Measurements from ENCODE around the gene CDC42EP3. TPM values are rescaled to one million over a fixed set of nuclear protein-coding genes. Genes with fewer than 3 reads are reported as not detected.

Gene CDC42EP3
- total RNA-seq, 1 donor = 136 TPM

DNA sequence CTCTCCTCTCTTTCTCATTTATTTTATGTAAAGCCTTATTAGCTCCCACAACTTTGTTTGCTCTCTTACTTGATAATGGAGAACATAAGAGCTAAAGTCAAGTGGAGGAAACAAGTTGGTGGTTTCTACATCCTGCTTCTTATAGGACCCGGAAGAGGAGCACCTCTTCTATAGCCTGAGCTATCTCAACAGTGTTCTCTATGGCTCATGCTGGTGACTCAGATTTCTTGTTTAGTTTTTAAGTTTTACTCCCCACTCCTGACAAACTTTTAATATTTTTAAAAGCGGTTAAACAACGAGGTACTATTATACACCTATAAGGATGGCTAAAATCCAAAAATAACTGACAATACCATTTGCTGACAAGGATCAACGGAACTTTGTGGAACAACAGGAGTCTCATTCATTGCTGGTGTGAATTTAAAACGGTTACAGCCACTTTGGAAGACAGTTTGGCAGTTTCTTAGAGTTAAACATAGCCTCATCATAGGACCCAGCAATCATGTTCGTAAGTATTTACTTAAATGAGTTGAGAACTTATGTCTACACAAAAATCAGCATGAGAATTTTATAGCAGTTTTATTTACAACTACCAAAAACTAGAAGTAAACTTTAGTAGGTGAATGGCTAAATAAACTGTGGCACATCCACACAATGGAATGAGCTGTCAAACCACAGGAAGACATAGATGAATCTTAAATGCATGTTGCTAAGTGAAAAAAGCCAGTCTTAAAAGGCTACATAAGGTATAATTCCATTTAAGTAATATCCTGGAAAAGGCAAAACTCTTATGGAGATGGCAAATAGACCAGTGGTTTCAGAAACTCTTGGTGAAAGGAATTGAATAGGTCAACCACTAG, 12.7 kb upstream of the CDC42EP3 start:
- Histone ChIP-seq H3K4me2 (ENCODE audit: insufficient read depth, low read length) (no peak overlapping the region), H3K27ac (ENCODE audit: low read depth, low read length) (no peak overlapping the region), H3K4me1 (ENCODE audit: insufficient read depth, low read length) (peaks cover 24% of the 10 kb centered on the region), H3K27me3 (ENCODE audit: insufficient read depth, low read length) (no peaks in the 10 kb centered on the region), H3K4me3 (ENCODE audit: insufficient read depth, low read length) (no peak overlapping the region), H3K9me3 (ENCODE audit: low read depth, low read length) (no peaks in the 10 kb centered on the region), H4K20me1 (ENCODE audit: insufficient read depth, low read length) (no peaks in the 10 kb centered on the region), H3K36me3 (ENCODE audit: insufficient read depth, low read length) (no peaks in the 10 kb centered on the region), H3K79me2 (ENCODE audit: insufficient read depth, low read length) (no peaks in the 10 kb centered on the region), H2AFZ (ENCODE audit: low read length) (peak overlapping the region; percentile 18)
- TF ChIP-seq, protein P1, sequence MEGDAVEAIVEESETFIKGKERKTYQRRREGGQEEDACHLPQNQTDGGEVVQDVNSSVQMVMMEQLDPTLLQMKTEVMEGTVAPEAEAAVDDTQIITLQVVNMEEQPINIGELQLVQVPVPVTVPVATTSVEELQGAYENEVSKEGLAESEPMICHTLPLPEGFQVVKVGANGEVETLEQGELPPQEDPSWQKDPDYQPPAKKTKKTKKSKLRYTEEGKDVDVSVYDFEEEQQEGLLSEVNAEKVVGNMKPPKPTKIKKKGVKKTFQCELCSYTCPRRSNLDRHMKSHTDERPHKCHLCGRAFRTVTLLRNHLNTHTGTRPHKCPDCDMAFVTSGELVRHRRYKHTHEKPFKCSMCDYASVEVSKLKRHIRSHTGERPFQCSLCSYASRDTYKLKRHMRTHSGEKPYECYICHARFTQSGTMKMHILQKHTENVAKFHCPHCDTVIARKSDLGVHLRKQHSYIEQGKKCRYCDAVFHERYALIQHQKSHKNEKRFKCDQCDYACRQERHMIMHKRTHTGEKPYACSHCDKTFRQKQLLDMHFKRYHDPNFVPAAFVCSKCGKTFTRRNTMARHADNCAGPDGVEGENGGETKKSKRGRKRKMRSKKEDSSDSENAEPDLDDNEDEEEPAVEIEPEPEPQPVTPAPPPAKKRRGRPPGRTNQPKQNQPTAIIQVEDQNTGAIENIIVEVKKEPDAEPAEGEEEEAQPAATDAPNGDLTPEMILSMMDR (IDR thresholded peaks at IDR 0.05; ENCODE audit: extremely low read depth, low read depth, low read length) = no peak
- peak; percentile 57 for DNase-seq (ENCODE audit: insufficient read length, low spot score, missing footprints)

DNA sequence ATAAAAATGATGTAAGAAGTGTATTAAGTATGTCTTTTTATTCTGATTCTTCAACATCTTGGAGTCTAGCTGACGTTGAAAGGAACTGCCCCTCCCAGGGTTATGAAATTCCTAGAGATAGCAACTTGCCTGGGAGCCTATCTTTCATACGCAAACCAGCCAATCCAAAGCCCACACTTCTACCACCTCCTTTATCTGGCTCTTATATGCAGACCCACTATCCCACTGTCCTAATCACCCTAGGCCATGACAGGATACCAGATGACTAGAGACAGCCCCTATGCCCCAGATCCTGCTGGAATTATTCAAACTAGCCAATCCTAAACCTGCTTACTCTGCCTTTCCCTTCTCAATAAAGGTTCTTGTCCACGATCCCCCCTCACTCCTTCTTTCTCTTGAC, 11.8 kb upstream of the CDC42EP3 start:
- no peaks in the 10 kb centered on the region for H3K79me2 ChIP-seq (ENCODE audit: insufficient read depth, low read length)
- DNase-seq (ENCODE audit: insufficient read length, low spot score, missing footprints) = no peak
- no peaks in the 10 kb centered on the region for H4K20me1 ChIP-seq (ENCODE audit: insufficient read depth, low read length)
- no peak overlapping the region for H3K4me3 ChIP-seq (ENCODE audit: insufficient read depth, low read length)
- no peak overlapping the region for H2AFZ ChIP-seq (ENCODE audit: low read length)
- TF ChIP-seq, protein P1 (IDR thresholded peaks at IDR 0.05; ENCODE audit: extremely low read depth, low read depth, low read length) = no peak
- H3K4me1 ChIP-seq (ENCODE audit: insufficient read depth, low read length) = peaks cover 15% of the 10 kb centered on the region
- no peaks in the 10 kb centered on the region for H3K36me3 ChIP-seq (ENCODE audit: insufficient read depth, low read length)
- no peaks in the 10 kb centered on the region for H3K9me3 ChIP-seq (ENCODE audit: low read depth, low read length)
- H3K27me3 ChIP-seq (ENCODE audit: insufficient read depth, low read length) = no peaks in the 10 kb centered on the region
- no peak overlapping the region for H3K27ac ChIP-seq (ENCODE audit: low read depth, low read length)
- no peak overlapping the region for H3K4me2 ChIP-seq (ENCODE audit: insufficient read depth, low read length)

DNA sequence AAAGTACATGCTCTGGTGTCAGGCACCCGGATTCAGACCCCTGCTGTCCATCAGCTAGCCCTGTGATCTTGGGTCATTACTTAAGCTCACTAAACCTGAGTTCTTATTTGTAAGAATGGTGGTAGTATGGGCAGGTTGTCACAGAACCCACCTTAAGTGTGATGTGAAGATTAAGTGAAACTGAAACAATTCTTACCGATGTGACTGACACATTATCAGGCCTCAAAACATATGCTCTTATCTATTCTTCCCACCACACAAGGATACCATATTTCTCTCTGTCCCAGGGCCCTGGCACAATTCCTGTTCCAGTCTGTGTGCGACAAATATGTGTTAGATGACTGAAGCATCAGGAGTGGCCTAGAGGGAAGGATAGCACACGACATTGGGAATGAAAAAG, 11.0 kb upstream of the CDC42EP3 start:
- no peak overlapping the region for H3K4me3 ChIP-seq (ENCODE audit: insufficient read depth, low read length)
- peaks cover 10% of the 10 kb centered on the region for H3K4me1 ChIP-seq (ENCODE audit: insufficient read depth, low read length)
- no peaks in the 10 kb centered on the region for H3K9me3 ChIP-seq (ENCODE audit: low read depth, low read length)
- no peaks in the 10 kb centered on the region for H3K36me3 ChIP-seq (ENCODE audit: insufficient read depth, low read length)
- TF ChIP-seq, protein P1 (IDR thresholded peaks at IDR 0.05; ENCODE audit: extremely low read depth, low read depth, low read length) = no peak
- no peak for DNase-seq (ENCODE audit: insufficient read length, low spot score, missing footprints)
- H4K20me1 ChIP-seq (ENCODE audit: insufficient read depth, low read length) = no peaks in the 10 kb centered on the region
- H2AFZ ChIP-seq (ENCODE audit: low read length) = no peak overlapping the region
- no peak overlapping the region for H3K4me2 ChIP-seq (ENCODE audit: insufficient read depth, low read length)
- no peaks in the 10 kb centered on the region for H3K79me2 ChIP-seq (ENCODE audit: insufficient read depth, low read length)
- no peaks in the 10 kb centered on the region for H3K27me3 ChIP-seq (ENCODE audit: insufficient read depth, low read length)
- no peak overlapping the region for H3K27ac ChIP-seq (ENCODE audit: low read depth, low read length)

DNA sequence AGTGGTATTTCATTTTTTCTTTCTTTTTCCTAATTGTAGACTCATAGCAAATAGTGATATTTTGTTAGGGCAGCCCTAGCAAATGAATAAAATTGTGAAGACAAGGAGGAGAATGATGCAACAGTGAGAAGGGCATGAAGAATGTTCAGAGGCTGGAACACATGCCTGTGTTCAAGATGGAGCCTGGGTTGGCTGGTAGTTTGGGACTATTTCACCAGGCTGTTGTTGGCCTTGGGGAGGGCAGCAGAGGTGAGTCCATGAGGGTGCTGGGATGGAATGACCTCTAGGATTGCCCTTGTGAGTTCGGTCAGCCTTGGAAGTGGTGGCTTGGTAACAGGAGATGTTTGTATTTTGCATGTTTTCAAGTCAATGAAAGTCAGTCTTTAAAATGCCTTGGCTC, 10.1 kb upstream of the CDC42EP3 start:
- Histone ChIP-seq H3K79me2 (ENCODE audit: insufficient read depth, low read length) (no peaks in the 10 kb centered on the region), H3K4me2 (ENCODE audit: insufficient read depth, low read length) (no peak overlapping the region), H3K4me1 (ENCODE audit: insufficient read depth, low read length) (peaks cover 2% of the 10 kb centered on the region), H4K20me1 (ENCODE audit: insufficient read depth, low read length) (no peaks in the 10 kb centered on the region), H3K27ac (ENCODE audit: low read depth, low read length) (no peak overlapping the region), H2AFZ (ENCODE audit: low read length) (no peak overlapping the region), H3K36me3 (ENCODE audit: insufficient read depth, low read length) (no peaks in the 10 kb centered on the region), H3K27me3 (ENCODE audit: insufficient read depth, low read length) (no peaks in the 10 kb centered on the region), H3K9me3 (ENCODE audit: low read depth, low read length) (no peaks in the 10 kb centered on the region), H3K4me3 (ENCODE audit: insufficient read depth, low read length) (no peak overlapping the region)
- DNase-seq (ENCODE audit: insufficient read length, low spot score, missing footprints) = no peak
- TF ChIP-seq, protein P1 (IDR thresholded peaks at IDR 0.05; ENCODE audit: extremely low read depth, low read depth, low read length) = no peak

Data from osteoblast (primary cell).